Prostate gland (tissue), 2 donors: ENCODE data around the gene ARL15. TPM values are rescaled to one million over a fixed set of nuclear protein-coding genes. Genes with fewer than 3 reads are reported as not detected.

Experiments
- DNase-seq: peaks from one replicate; pipeline ENCODE4 v3.0.0-alpha.2; 2019; ENCODE audit warnings: low spot score
- H3K27ac ChIP-seq, 2 donors: fragments of 200-600 bp; sonication (generic); 2 replicates each; pipeline ENCODE4 v1.5.1; 2017 to 2019
- H3K27me3 ChIP-seq: fragments of 200-600 bp; sonication (generic); replicated peaks from 2 replicates; pipeline ENCODE4 v1.5.1; 2019; ENCODE audit not compliant: insufficient read depth
- H3K36me3 ChIP-seq, 2 donors: fragments of 200-600 bp; sonication (generic); 1 replicate in 1 of 2; 2 replicates in 1 of 2; pipeline versions ENCODE4 v1.5.1 to v1.8.1; 2017 to 2019
- H3K4me1 ChIP-seq: fragments of 200-600 bp; sonication (generic); replicated peaks from 2 replicates; pipeline ENCODE4 v1.5.1; 2019
- H3K4me3 ChIP-seq, 2 donors: fragments of 200-600 bp; sonication (generic); 2 replicates each; pipeline ENCODE4 v1.5.1; 2017 to 2019
- H3K9me3 ChIP-seq: fragments of 200-600 bp; sonication (generic); 2 replicates; pipeline ENCODE4 v1.5.1; 2017
- CTCF ChIP-seq, 4 experiments: fragments of 200-600 bp in 2 of 4; fragments of 450-650 bp in 2 of 4; sonication (generic) in 2 of 4; IDR thresholded peaks; 1 replicate in 3 of 4; 2 replicates in 1 of 4; pipeline ENCODE4 v1.5.1; 2016 to 2019; ENCODE audit warnings: antibody characterized with exemption in 4 of 4, mild to moderate bottlenecking in 2 of 4, moderate library complexity in 2 of 4
- POLR2A ChIP-seq: fragments of 450-650 bp; IDR thresholded peaks from one replicate; pipeline ENCODE4 v1.6.1; 2016; ENCODE audit warnings: antibody characterized with exemption, mild to moderate bottlenecking
- POLR2AphosphoS5 ChIP-seq: sonication (generic); formaldehyde crosslinking; IDR thresholded peaks from one replicate; pipeline ENCODE4 v1.6.1; 2017; ENCODE audit warnings: antibody characterized with exemption
- WGBS: methylation state at CpG from one replicate; pipeline ENCODE4 v1.1.5; 2018; 5-methylcytosine and 5-hydroxymethylcytosine counted together
- intact Hi-C: fragments of 100-400 bp; cut with DNase I; formaldehyde crosslinking; loops from one replicate; pipeline ENCODE4 v1.14.2; 2022
- total RNA-seq, 2 donors: library from RNA; depleted of rRNA; stranded (reverse); fragments of >200 nt; gene quantifications; one replicate each; pipeline ENCODE4 v1.1.0, GENCODE V29; 2016

Gene ARL15
- total RNA-seq, 2 donors from 2014 or later: 16.1 to 38.4 TPM

- intact Hi-C loops: no loop called here
- Histone ChIP-seq H3K27ac (no peak overlapping the region), H3K4me3 (no peak overlapping the region), H3K9me3 (no peaks in the 10 kb centered on the region), H3K4me1 (no peaks in the 10 kb centered on the region), H3K27me3 (no peaks in the 10 kb centered on the region), H3K36me3 (no peaks in the 10 kb centered on the region)
- WGBS: 91% methylated on average over 1 of the region's 1 CpG
- DNase-seq: no peak
- TF ChIP-seq POLR2AphosphoS5: no peak
- no peak for TF ChIP-seq CTCF (IDR thresholded peaks at IDR 0.05)
- no peak for TF ChIP-seq POLR2A
Measured at GRCh38 chr5:54272746-54273145, 37.6 kb downstream of the ARL15 start.

GRCh38 chr5:54270326-54270725, 40.0 kb downstream of the ARL15 start:
- no peaks in the 10 kb centered on the region for H3K36me3 ChIP-seq
- DNase-seq: no peak
- no peak overlapping the region for H3K4me3 ChIP-seq
- no peak overlapping the region for H3K27ac ChIP-seq
- H3K4me1 ChIP-seq: no peaks in the 10 kb centered on the region
- intact Hi-C loops: no loop called here
- TF ChIP-seq POLR2A (no peak), CTCF (IDR thresholded peaks at IDR 0.05) (no peak), POLR2AphosphoS5 (no peak)
- WGBS: 82% methylated on average over 6 of the region's 6 CpGs
- H3K27me3 ChIP-seq: no peaks in the 10 kb centered on the region
- H3K9me3 ChIP-seq: no peaks in the 10 kb centered on the region

- no peak overlapping the region for H3K4me3 ChIP-seq
- no peak overlapping the region for H3K27ac ChIP-seq
Measured at GRCh38 chr5:54264574-54264973, 45.8 kb downstream of the ARL15 start.

GRCh38 chr5:54263447-54263846, 46.9 kb downstream of the ARL15 start:
- H3K4me1 ChIP-seq: no peaks in the 10 kb centered on the region
- WGBS: 64% methylated on average over 1 of the region's 1 CpG
- no peak overlapping the region for H3K27ac ChIP-seq
- no peak for DNase-seq
- intact Hi-C loops: no loop called here
- TF ChIP-seq CTCF (IDR thresholded peaks at IDR 0.05) (no peak), POLR2AphosphoS5 (no peak), POLR2A (no peak)
- H3K36me3 ChIP-seq: no peaks in the 10 kb centered on the region
- no peaks in the 10 kb centered on the region for H3K27me3 ChIP-seq
- no peaks in the 10 kb centered on the region for H3K9me3 ChIP-seq
- H3K4me3 ChIP-seq: no peak overlapping the region

More at GRCh38 chr5:54264574-54264973, 45.8 kb downstream of the ARL15 start:
- Histone ChIP-seq H3K9me3 (no peaks in the 10 kb centered on the region), H3K27me3 (no peaks in the 10 kb centered on the region), H3K4me1 (no peaks in the 10 kb centered on the region), H3K36me3 (no peaks in the 10 kb centered on the region)
- TF ChIP-seq CTCF (IDR thresholded peaks at IDR 0.05): no peak
- TF ChIP-seq POLR2A: no peak
- TF ChIP-seq POLR2AphosphoS5: no peak
- intact Hi-C loops: no loop called here
- DNase-seq: no peak

GRCh38 chr5:54261596-54261995, 48.8 kb downstream of the ARL15 start:
- H3K36me3 ChIP-seq: no peaks in the 10 kb centered on the region
- H3K4me1 ChIP-seq: no peaks in the 10 kb centered on the region
- H3K9me3 ChIP-seq: no peaks in the 10 kb centered on the region
- intact Hi-C loops: no loop called here
- H3K4me3 ChIP-seq: no peak overlapping the region
- WGBS: 88% methylated on average over 3 of the region's 3 CpGs
- no peak for TF ChIP-seq CTCF (IDR thresholded peaks at IDR 0.05)
- no peak for TF ChIP-seq POLR2A
- no peak for TF ChIP-seq POLR2AphosphoS5
- no peak for DNase-seq
- H3K27me3 ChIP-seq: no peaks in the 10 kb centered on the region
- no peak overlapping the region for H3K27ac ChIP-seq
